Suprapubic skin (tissue), 4 donors: Measurements from ENCODE around the gene RC3H1. TPM values are rescaled to one million over a fixed set of nuclear protein-coding genes. Genes with fewer than 3 reads are reported as not detected.

Experiments
- DNase-seq, 2 donors: peaks; one replicate each; pipeline ENCODE4 v3.0.0-alpha.2; 2019; ENCODE audit warnings: low spot score in 2 of 2
- H3K27ac ChIP-seq: fragments of 200-600 bp; sonication (generic); one replicate; pipeline ENCODE4 v1.5.1; 2019
- H3K27me3 ChIP-seq: fragments of 200-600 bp; sonication (generic); one replicate; pipeline ENCODE4 v1.5.1; 2019
- H3K36me3 ChIP-seq: fragments of 200-600 bp; sonication (generic); one replicate; pipeline ENCODE4 v1.5.1; 2019
- H3K4me1 ChIP-seq: fragments of 200-600 bp; sonication (generic); one replicate; pipeline ENCODE4 v1.5.1; 2019
- H3K4me3 ChIP-seq: fragments of 200-600 bp; sonication (generic); one replicate; pipeline ENCODE4 v1.5.1; 2019; ENCODE audit warnings: mild to moderate bottlenecking
- H3K9me3 ChIP-seq: fragments of 200-600 bp; sonication (generic); one replicate; pipeline ENCODE4 v1.5.1; 2019
- EP300 ChIP-seq: sonication (generic); formaldehyde crosslinking; IDR thresholded peaks from one replicate; pipeline ENCODE4 v1.6.1; 2017; ENCODE audit warnings: antibody characterized with exemption
- POLR2A ChIP-seq, 2 donors: fragments of 450-650 bp; IDR thresholded peaks; one replicate each; pipeline ENCODE4 v1.6.1; 2017; ENCODE audit warnings: antibody characterized with exemption in 2 of 2, mild to moderate bottlenecking in 2 of 2, moderate library complexity in 2 of 2
- POLR2AphosphoS5 ChIP-seq, 3 donors: sonication (generic); formaldehyde crosslinking; IDR thresholded peaks; one replicate each; pipeline ENCODE4 v1.6.1; 2017; ENCODE audit warnings: antibody characterized with exemption in 3 of 3
- whole genome bisulfite sequencing: methylation state at CpG from one replicate; pipeline ENCODE4 v1.1.5; 2018; 5-methylcytosine and 5-hydroxymethylcytosine counted together
- total RNA-seq, 4 donors: library from RNA; depleted of rRNA; stranded (reverse); fragments of >200 nt; gene quantifications; one replicate each; pipeline ENCODE4 v1.1.0, GENCODE V29; 2016
- TF ChIP-seq, protein P1 (sequence below), 2 donors: fragments of 200-600 bp in 1 of 2; fragments of 450-650 bp in 1 of 2; sonication (generic) in 1 of 2; IDR thresholded peaks; one replicate each; pipeline ENCODE4 v1.5.1; 2016 to 2019; ENCODE audit warnings: antibody characterized with exemption in 2 of 2, mild to moderate bottlenecking in 1 of 2, moderate library complexity in 1 of 2

RC3H1 gene
- total RNA-seq, 4 donors from 2014 or later = 33.6 to 70.9 (median 52.3) TPM

- Histone ChIP-seq H3K4me3 (no peak overlapping the region), H3K27me3 (no peaks in the 10 kb centered on the region), H3K36me3 (peaks cover 84% of the 10 kb centered on the region), H3K9me3 (no peaks in the 10 kb centered on the region), H3K27ac (no peak overlapping the region), H3K4me1 (no peaks in the 10 kb centered on the region)
- no peak for TF ChIP-seq EP300
- TF ChIP-seq POLR2A (IDR thresholded peaks at IDR 0.05) = no peak
- TF ChIP-seq POLR2AphosphoS5 (IDR thresholded peaks at IDR 0.05) = no peak
- TF ChIP-seq, protein P1, sequence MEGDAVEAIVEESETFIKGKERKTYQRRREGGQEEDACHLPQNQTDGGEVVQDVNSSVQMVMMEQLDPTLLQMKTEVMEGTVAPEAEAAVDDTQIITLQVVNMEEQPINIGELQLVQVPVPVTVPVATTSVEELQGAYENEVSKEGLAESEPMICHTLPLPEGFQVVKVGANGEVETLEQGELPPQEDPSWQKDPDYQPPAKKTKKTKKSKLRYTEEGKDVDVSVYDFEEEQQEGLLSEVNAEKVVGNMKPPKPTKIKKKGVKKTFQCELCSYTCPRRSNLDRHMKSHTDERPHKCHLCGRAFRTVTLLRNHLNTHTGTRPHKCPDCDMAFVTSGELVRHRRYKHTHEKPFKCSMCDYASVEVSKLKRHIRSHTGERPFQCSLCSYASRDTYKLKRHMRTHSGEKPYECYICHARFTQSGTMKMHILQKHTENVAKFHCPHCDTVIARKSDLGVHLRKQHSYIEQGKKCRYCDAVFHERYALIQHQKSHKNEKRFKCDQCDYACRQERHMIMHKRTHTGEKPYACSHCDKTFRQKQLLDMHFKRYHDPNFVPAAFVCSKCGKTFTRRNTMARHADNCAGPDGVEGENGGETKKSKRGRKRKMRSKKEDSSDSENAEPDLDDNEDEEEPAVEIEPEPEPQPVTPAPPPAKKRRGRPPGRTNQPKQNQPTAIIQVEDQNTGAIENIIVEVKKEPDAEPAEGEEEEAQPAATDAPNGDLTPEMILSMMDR (IDR thresholded peaks at IDR 0.05) = no peak
- DNase-seq = no peak
- 98% methylated on average over 1 of the region's 1 CpG for WGBS
These were observed 58.7 kb downstream of the RC3H1 start for GRCh38 chr1:173963477-173963876.

DNA sequence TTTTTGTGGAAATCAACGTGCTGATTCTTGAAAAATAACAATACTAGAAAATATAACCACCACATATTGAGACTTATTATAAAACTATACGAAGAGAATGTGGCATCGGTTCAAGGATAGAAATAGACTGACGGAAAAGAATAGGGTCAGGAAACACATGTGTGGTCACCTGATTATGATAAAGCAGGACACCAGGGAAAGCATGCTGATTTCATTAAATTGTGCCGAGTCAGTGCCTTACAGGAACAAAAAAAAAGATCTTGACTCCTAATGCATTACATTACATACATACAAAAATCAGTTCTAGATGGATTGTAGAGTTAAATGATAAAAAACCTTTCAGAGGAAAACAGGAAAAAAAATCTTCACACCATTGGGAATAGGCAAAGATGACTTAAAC lies 61.5 kb downstream of the RC3H1 start:
- no peak overlapping the region for H3K4me3 ChIP-seq
- DNase-seq = no peak
- H3K27me3 ChIP-seq = no peaks in the 10 kb centered on the region
- no peak overlapping the region for H3K27ac ChIP-seq
- H3K4me1 ChIP-seq = no peaks in the 10 kb centered on the region
- TF ChIP-seq, protein P1 (IDR thresholded peaks at IDR 0.05) = no peak
- TF ChIP-seq POLR2A (IDR thresholded peaks at IDR 0.05) (no peak), EP300 (no peak), POLR2AphosphoS5 (IDR thresholded peaks at IDR 0.05) (no peak)
- 73% methylated on average over 5 of the region's 5 CpGs for WGBS
- no peaks in the 10 kb centered on the region for H3K9me3 ChIP-seq
- H3K36me3 ChIP-seq = peaks cover 88% of the 10 kb centered on the region

- no peak for DNase-seq
- TF ChIP-seq POLR2A (IDR thresholded peaks at IDR 0.05) (no peak), EP300 (no peak), POLR2AphosphoS5 (IDR thresholded peaks at IDR 0.05) (no peak)
- TF ChIP-seq, protein P1 (IDR thresholded peaks at IDR 0.05) = no peak
- Histone ChIP-seq H3K9me3 (no peaks in the 10 kb centered on the region), H3K4me1 (no peaks in the 10 kb centered on the region), H3K27me3 (no peaks in the 10 kb centered on the region), H3K36me3 (peaks cover 90% of the 10 kb centered on the region), H3K27ac (no peak overlapping the region), H3K4me3 (no peak overlapping the region)
These were observed 68.0 kb downstream of the RC3H1 start for GRCh38 chr1:173954179-173954578.

GRCh38 chr1:173948594-173948993 lies 73.6 kb downstream of the RC3H1 start:
- Histone ChIP-seq H3K9me3 (no peaks in the 10 kb centered on the region), H3K27me3 (no peaks in the 10 kb centered on the region), H3K4me3 (no peak overlapping the region), H3K36me3 (peaks cover 85% of the 10 kb centered on the region), H3K27ac (no peak overlapping the region), H3K4me1 (no peaks in the 10 kb centered on the region)
- DNase-seq = no peak
- WGBS = 98% methylated on average over 4 of the region's 4 CpGs
- TF ChIP-seq EP300 (no peak), POLR2AphosphoS5 (IDR thresholded peaks at IDR 0.05) (no peak), POLR2A (IDR thresholded peaks at IDR 0.05) (no peak)
- TF ChIP-seq, protein P1 (IDR thresholded peaks at IDR 0.05) = no peak

- H3K4me1 ChIP-seq = no peaks in the 10 kb centered on the region
- H3K9me3 ChIP-seq = no peaks in the 10 kb centered on the region
- WGBS = 80% methylated on average over 4 of the region's 4 CpGs
- H3K27me3 ChIP-seq = no peaks in the 10 kb centered on the region
- no peak overlapping the region for H3K27ac ChIP-seq
- no peak for TF ChIP-seq EP300
- no peak for TF ChIP-seq POLR2AphosphoS5 (IDR thresholded peaks at IDR 0.05)
- TF ChIP-seq, protein P1 (IDR thresholded peaks at IDR 0.05) = no peak
- no peak for TF ChIP-seq POLR2A (IDR thresholded peaks at IDR 0.05)
- no peak overlapping the region for H3K4me3 ChIP-seq
- no peak for DNase-seq
- H3K36me3 ChIP-seq = peaks cover 95% of the 10 kb centered on the region
These were observed 75.7 kb downstream of the RC3H1 start for GRCh38 chr1:173946380-173946921.
